K562 (cell line): ENCODE measurements around the gene LRRC15. TPM values are rescaled to one million over a fixed set of nuclear protein-coding genes. Genes with fewer than 3 reads are reported as not detected.

Experiments used
- ATAC-seq: fragments of 200-7000 bp; cut with Tn5 transposase; 3 replicates; pipeline ENCODE4 v1.9.1; 2020; ENCODE audit warnings: moderate library complexity
- BruUV-seq: library from RNA; stranded (reverse); fragments of 400-500 nt; replicated peaks from 2 replicates; lab custom pipeline; 2021; lab: Mats Ljungman, UMichigan
- CTCF ChIA-PET: fragments of 300-600 bp; formaldehyde crosslinking; extraction: SDS; loops from one replicate; lab custom pipeline; 2021; ENCODE audit warnings: low intra/inter-chr PET ratio; lab: Yijun Ruan, JAX
- POLR2A ChIA-PET: fragments of 300-600, 350-650 bp; sonication (Branson Sonifier 250); formaldehyde crosslinking; extraction: SDS; loops from one replicate; lab custom pipeline; 2021; ENCODE audit warnings: antibody characterized with exemption, inconsistent platforms; lab: Yijun Ruan, JAX
- DNase-seq, 4 experiments: peaks; one replicate each; pipeline versions ENCODE4 v3.0.0 to v3.0.0-alpha.2; 2011 to 2018; ENCODE audit warnings: low spot score in 3 of 4, mixed read lengths in 3 of 4; ENCODE audit errors: extremely low read depth in 1 of 4
- FAIRE-seq: peaks from 2 replicates; lab custom pipeline; 2011; peaks lifted over from hg19 to GRCh38; lab: Jason Lieb, UNC
- H2AFZ ChIP-seq: 2 replicates; pipeline ENCODE4 v1.6.0; 2011; ENCODE audit warnings: low read depth, low read length, control low read depth, inconsistent platforms
- H3K27ac ChIP-seq: fragments of 200-600 bp; 3 replicates; pipeline ENCODE4 v1.8.0; 2011; ENCODE audit warnings: low read depth, mild to moderate bottlenecking, control low read depth, inconsistent platforms, low read length, moderate library complexity, mixed read lengths; ENCODE audit errors: extremely low read depth
- H3K27me3 ChIP-seq, 2 experiments: fragments of 300-600 bp in 1 of 2; 2 replicates in 1 of 2; 3 replicates in 1 of 2; pipeline versions ENCODE4 v1.6.0 to v1.8.0; 2011; ENCODE audit warnings: inconsistent platforms in 2 of 2, low read length in 2 of 2, mild to moderate bottlenecking in 1 of 2, mixed read lengths in 1 of 2, moderate library complexity in 1 of 2; ENCODE audit not compliant: control insufficient read depth in 2 of 2, insufficient read depth in 2 of 2
- H3K36me3 ChIP-seq: fragments of 300-600 bp; 3 replicates; pipeline ENCODE4 v1.8.0; 2011; ENCODE audit warnings: mild to moderate bottlenecking, low read length, inconsistent platforms; ENCODE audit not compliant: control insufficient read depth, insufficient read depth
- H3K4me1 ChIP-seq, 2 experiments: fragments of 200-600 bp in 1 of 2; replicated peaks in 1 of 2; 2 replicates in 1 of 2; 3 replicates in 1 of 2; pipeline versions ENCODE4 v1.5.1 to v1.8.0; 2011; ENCODE audit warnings: inconsistent platforms in 2 of 2, low read length in 2 of 2, mild to moderate bottlenecking in 1 of 2, mixed read lengths in 1 of 2, moderate library complexity in 1 of 2; ENCODE audit not compliant: control insufficient read depth in 2 of 2, insufficient read depth in 2 of 2
- H3K4me2 ChIP-seq: 2 replicates; pipeline ENCODE4 v1.6.1; 2011; ENCODE audit warnings: low read length, control low read depth, inconsistent platforms, mixed read lengths; ENCODE audit not compliant: insufficient read depth
- H3K4me3 ChIP-seq: fragments of 200-600 bp; sonication (generic), shearing (Covaris generic); 2 replicates; pipeline ENCODE4 v1.5.1; 2016; ENCODE audit warnings: control low read depth, inconsistent platforms
- H3K79me2 ChIP-seq: fragments of 200-600 bp; 3 replicates; pipeline ENCODE4 v1.8.0; 2011; ENCODE audit warnings: low read length, inconsistent platforms; ENCODE audit not compliant: control insufficient read depth, insufficient read depth
- H3K9ac ChIP-seq, 2 experiments: 2 replicates each; pipeline versions ENCODE4 v1.6.0 to v1.6.1; 2011; ENCODE audit warnings: low read depth in 2 of 2, low read length in 2 of 2, control low read depth in 1 of 2, inconsistent platforms in 1 of 2, mild to moderate bottlenecking in 1 of 2, mixed read lengths in 1 of 2; ENCODE audit not compliant: insufficient read depth in 1 of 2
- H3K9me1 ChIP-seq: one replicate; pipeline ENCODE4 v1.6.0; 2011; ENCODE audit warnings: inconsistent platforms, mild to moderate bottlenecking, low read length, moderate library complexity; ENCODE audit not compliant: control insufficient read depth, insufficient read depth
- H3K9me3 ChIP-seq: replicated peaks from 2 replicates; pipeline ENCODE4 v1.5.1; 2011; ENCODE audit warnings: low read depth, low read length, inconsistent platforms; ENCODE audit not compliant: control insufficient read depth, insufficient read depth
- H4K20me1 ChIP-seq: replicated peaks from 2 replicates; pipeline ENCODE4 v1.6.1; 2011; ENCODE audit warnings: low read length, inconsistent platforms, mixed read lengths; ENCODE audit not compliant: control insufficient read depth, insufficient read depth
- BRD4 ChIP-seq: fragments of 200-600 bp; sonication (generic); IDR thresholded peaks from 2 replicates; pipeline ENCODE4 v1.6.1; 2017; ENCODE audit warnings: inconsistent platforms
- EHMT2 ChIP-seq: fragments of 450-650 bp; IDR thresholded peaks from 2 replicates; pipeline ENCODE4 v1.6.1; 2018; ENCODE audit warnings: antibody characterized with exemption
- ERF ChIP-seq: fragments of 450-650 bp; formaldehyde crosslinking; IDR thresholded peaks from 2 replicates; pipeline ENCODE4 v1.4.0; 2020; ENCODE audit warnings: mild to moderate bottlenecking, mixed read lengths
- GATAD2A ChIP-seq: fragments of 450-650 bp; IDR thresholded peaks from 2 replicates; pipeline ENCODE4 v1.6.1; 2017
- HES1 ChIP-seq: fragments of 450-650 bp; IDR thresholded peaks from 2 replicates; pipeline ENCODE4 v1.6.1; 2016; ENCODE audit warnings: low read depth, mild to moderate bottlenecking, moderate library complexity
- HOXB6 ChIP-seq: fragments of 250-450 bp; sonication (Bioruptor Pico); IDR thresholded peaks from 2 replicates; pipeline ENCODE4 v1.5.1; 2022; ENCODE audit warnings: mild to moderate bottlenecking, borderline replicate concordance
- KDM1A ChIP-seq, 2 experiments: fragments of 450-650 bp; IDR thresholded peaks; 2 replicates each; pipeline ENCODE4 v1.6.1; 2016; ENCODE audit warnings: mild to moderate bottlenecking in 2 of 2
- MYC ChIP-seq, 2 experiments: fragments of 250-450 bp in 1 of 2; sonication (Bioruptor Pico) in 1 of 2; IDR thresholded peaks; 2 replicates each; pipeline versions ENCODE4 v1.5.1 to v1.6.1; 2012 to 2021; ENCODE audit warnings: low read depth in 2 of 2, borderline replicate concordance in 1 of 2, improper control_type of control experiment in 1 of 2, low read length in 1 of 2, mild to moderate bottlenecking in 1 of 2, moderate library complexity in 1 of 2
- PHF8 ChIP-seq: fragments of 200-600 bp; sonication (generic); IDR thresholded peaks from 2 replicates; pipeline ENCODE4 v1.6.1; 2012; ENCODE audit warnings: mixed run types, mild to moderate bottlenecking, inconsistent platforms, low read length, moderate library complexity, borderline replicate concordance
- RBM15 ChIP-seq: fragments of 200-400 bp; formaldehyde crosslinking; IDR thresholded peaks from 2 replicates; pipeline ENCODE4 v1.6.1; 2018; ENCODE audit warnings: mild to moderate bottlenecking, low read length, moderate library complexity; ENCODE audit not compliant: insufficient read depth
- ZEB2 ChIP-seq: fragments of 450-650 bp; IDR thresholded peaks from 2 replicates; pipeline ENCODE4 v1.6.1; 2016
- ZFP91 ChIP-seq: sonication (generic); formaldehyde crosslinking; IDR thresholded peaks from 2 replicates; pipeline ENCODE4 v1.8.0; 2022; ENCODE audit warnings: mild to moderate bottlenecking, missing genetic modification reagents
- ZNF449 ChIP-seq: fragments of 250-450 bp; sonication (Bioruptor Pico); IDR thresholded peaks from 2 replicates; pipeline ENCODE4 v1.8.0; 2022; ENCODE audit warnings: moderate library complexity, mild to moderate bottlenecking, inconsistent platforms
- WGBS: fragments of 100-300 bp; shearing (Covaris generic); methylation state at CpG from one replicate; pipeline ENCODE4 v1.1.6; 2016; ENCODE audit warnings: low coverage, mixed read lengths; ENCODE audit not compliant: insufficient coverage; ENCODE audit errors: missing lambda C conversion rate; 5-methylcytosine and 5-hydroxymethylcytosine counted together
- in situ Hi-C: fragments of 300-500 bp; cut with MboI; formaldehyde crosslinking; loops from 4 replicates; pipeline ENCODE4 v1.15.0; 2018; ENCODE audit warnings: inconsistent platforms, mixed read lengths
- intact Hi-C: fragments of 100-400 bp; cut with micrococcal nuclease; formaldehyde crosslinking; loops from 2 replicates; pipeline ENCODE4 v1.14.2; 2022
- polyA plus RNA-seq, 8 experiments: library from polyadenylated mRNA; depleted of rRNA in 4 of 8; stranded (reverse) in 5 of 8; unstranded in 3 of 8; fragments of >200 nt; fragmentation: Nextera tagmentation in 2 of 8; fragmentation: Illumina TruSeq in 1 of 8; extraction: Ambion mirVana in 2 of 8; extraction: Trizol in 1 of 8; gene quantifications; 2 replicates each; pipeline versions ENCODE4 v1.2.1 to v1.2.3, GENCODE V29; 2011 to 2014; ENCODE audit warnings: inconsistent platforms in 1 of 8, missing spikeins in 1 of 8
- total RNA-seq, 7 experiments: library from RNA; depleted of rRNA in 6 of 7; stranded (reverse); fragments of >200 nt in 6 of 7; fragmentation: Illumina TruSeq in 2 of 7; extraction: Trizol in 2 of 7; gene quantifications; 2 replicates each; pipeline versions ENCODE4 v1.2.1 to v1.2.3, GENCODE V29; 2011 to 2021; ENCODE audit warnings: low replicate concordance in 1 of 7
- TF ChIP-seq, protein P1 (sequence below): fragments of 450-650 bp; formaldehyde crosslinking; IDR thresholded peaks from 2 replicates; pipeline ENCODE4 v1.4.0; 2020; ENCODE audit warnings: mild to moderate bottlenecking, moderate library complexity

Gene LRRC15
- total and polyA plus RNA-seq, 9 of the 15 experiments (the other 6 are each of a cell fraction or from before 2014, with no cell fraction given), result not detected

DNA sequence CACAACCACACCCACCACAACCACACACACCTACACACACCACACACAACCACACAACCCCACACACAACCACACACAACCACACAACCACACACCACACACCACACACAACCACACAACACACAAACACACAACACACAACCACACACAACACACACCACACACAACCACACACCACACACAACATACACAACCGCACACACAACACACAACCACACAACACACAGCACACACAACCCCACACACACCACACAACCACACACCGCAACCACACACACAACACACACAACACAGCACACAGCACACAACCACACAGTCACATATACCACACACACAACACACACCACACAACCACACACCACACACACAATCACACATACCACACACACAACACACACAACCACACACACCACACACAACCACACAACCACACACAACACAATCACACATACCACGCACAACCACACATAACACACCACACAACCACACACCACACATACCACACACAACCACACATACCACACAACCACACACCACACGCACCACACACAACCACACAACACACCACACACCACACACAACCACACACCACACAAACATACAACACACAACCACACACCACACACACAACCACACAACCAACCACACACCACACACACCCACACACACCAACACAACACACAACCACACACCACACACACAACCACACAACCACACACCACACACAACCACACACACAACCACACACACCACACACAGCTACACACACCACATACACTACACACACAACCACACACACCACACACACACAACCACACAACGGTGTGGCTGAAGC lies 42.1 kb downstream of the LRRC15 start:
- no peak overlapping the region; a peak in 1 of 4 replicates for H3K9ac ChIP-seq
- CTCF ChIA-PET, result no interaction called here
- in situ Hi-C loops, result loop anchor here (10.0 to 25.0 kb wide), 2 partner anchors 673 to 1865 kb away; no protein-coding TSS in a partner anchor
- ATAC-seq (no peak), DNase-seq (no peak), FAIRE-seq (no peak)
- H3K9me3 ChIP-seq, result no peaks in the 10 kb centered on the region; the same call in 1 of the 2 replicates
- H3K4me1 ChIP-seq, result peaks cover 12 to 52% of the 10 kb centered on the region in 2 experiments; a peak in 4 of 5 replicates
- peaks cover 0 to 45% of the 10 kb centered on the region in 2 experiments; a peak in 3 of 5 replicates for H3K27me3 ChIP-seq
- H3K79me2 ChIP-seq, result no peaks in the 10 kb centered on the region
- no peaks in the 10 kb centered on the region for H3K36me3 ChIP-seq
- peak overlapping the region; percentile 19; the same call in 1 of the 2 replicates for H3K4me2 ChIP-seq
- no peak overlapping the region for H2AFZ ChIP-seq
- POLR2A ChIA-PET, result no interaction called here
- no peaks in the 10 kb centered on the region for H3K9me1 ChIP-seq
- H3K27ac ChIP-seq, result no peak overlapping the region; the same call in 2 of the 3 replicates
- 58% methylated on average over 3 of the region's 5 CpGs for WGBS
- intact Hi-C loops, result loop anchor here (10.0 kb wide), 1 partner anchor 733 kb away; the partner anchor contains the start of gene OPA1
- no TSS peak for BruUV-seq
- no peak overlapping the region for H3K4me3 ChIP-seq
- no peaks in the 10 kb centered on the region for H4K20me1 ChIP-seq
- TF ChIP-seq EHMT2, result no peak
- 0 out of 2 replicates have a peak, but pooled peaks have one; percentile 19 for TF ChIP-seq GATAD2A
- TF ChIP-seq ERF (CRISPR knock-in tag), result no peak
- TF ChIP-seq, protein P1, sequence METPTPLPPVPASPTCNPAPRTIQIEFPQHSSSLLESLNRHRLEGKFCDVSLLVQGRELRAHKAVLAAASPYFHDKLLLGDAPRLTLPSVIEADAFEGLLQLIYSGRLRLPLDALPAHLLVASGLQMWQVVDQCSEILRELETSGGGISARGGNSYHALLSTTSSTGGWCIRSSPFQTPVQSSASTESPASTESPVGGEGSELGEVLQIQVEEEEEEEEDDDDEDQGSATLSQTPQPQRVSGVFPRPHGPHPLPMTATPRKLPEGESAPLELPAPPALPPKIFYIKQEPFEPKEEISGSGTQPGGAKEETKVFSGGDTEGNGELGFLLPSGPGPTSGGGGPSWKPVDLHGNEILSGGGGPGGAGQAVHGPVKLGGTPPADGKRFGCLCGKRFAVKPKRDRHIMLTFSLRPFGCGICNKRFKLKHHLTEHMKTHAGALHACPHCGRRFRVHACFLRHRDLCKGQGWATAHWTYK, result no peak
- TF ChIP-seq ZFP91 (CRISPR knock-in tag), result peak; percentile 77; the same call in 1 of the 2 replicates
- peak; percentile 59; the same call in 1 of the 2 replicates for TF ChIP-seq RBM15
- TF ChIP-seq HES1, result no peak
- TF ChIP-seq ZEB2, result 0 out of 2 replicates have a peak, but pooled peaks have one; percentile 31
- TF ChIP-seq ZNF449, result no peak
- peak in 1 of 2 experiments; percentile 6; a peak in 2 of 4 replicates for TF ChIP-seq KDM1A (IDR thresholded peaks at IDR 0.05)
- no peak for TF ChIP-seq MYC (IDR thresholded peaks at IDR 0.05; ENCODE audit: low read depth, low read length)
- no peak for TF ChIP-seq MYC (CRISPR knock-in tag; IDR thresholded peaks at IDR 0.05; ENCODE audit: borderline replicate concordance, low read depth)
- TF ChIP-seq PHF8, result no peak
- peak; percentile 33; the same call in 1 of the 2 replicates for TF ChIP-seq BRD4
- no peak for TF ChIP-seq HOXB6 (CRISPR knock-in tag)
